HL-60/S4 (cell line): ENCODE measurements around the gene VHLL.

ENCODE experiments used
- in situ Hi-C: fragments of 300-500 bp; cut with MboI; formaldehyde crosslinking; loops from 2 replicates; pipeline ENCODE4 v1.14.3; 2022; ENCODE audit warnings: low sequenced_read_pairs

The VHLL gene

DNA sequence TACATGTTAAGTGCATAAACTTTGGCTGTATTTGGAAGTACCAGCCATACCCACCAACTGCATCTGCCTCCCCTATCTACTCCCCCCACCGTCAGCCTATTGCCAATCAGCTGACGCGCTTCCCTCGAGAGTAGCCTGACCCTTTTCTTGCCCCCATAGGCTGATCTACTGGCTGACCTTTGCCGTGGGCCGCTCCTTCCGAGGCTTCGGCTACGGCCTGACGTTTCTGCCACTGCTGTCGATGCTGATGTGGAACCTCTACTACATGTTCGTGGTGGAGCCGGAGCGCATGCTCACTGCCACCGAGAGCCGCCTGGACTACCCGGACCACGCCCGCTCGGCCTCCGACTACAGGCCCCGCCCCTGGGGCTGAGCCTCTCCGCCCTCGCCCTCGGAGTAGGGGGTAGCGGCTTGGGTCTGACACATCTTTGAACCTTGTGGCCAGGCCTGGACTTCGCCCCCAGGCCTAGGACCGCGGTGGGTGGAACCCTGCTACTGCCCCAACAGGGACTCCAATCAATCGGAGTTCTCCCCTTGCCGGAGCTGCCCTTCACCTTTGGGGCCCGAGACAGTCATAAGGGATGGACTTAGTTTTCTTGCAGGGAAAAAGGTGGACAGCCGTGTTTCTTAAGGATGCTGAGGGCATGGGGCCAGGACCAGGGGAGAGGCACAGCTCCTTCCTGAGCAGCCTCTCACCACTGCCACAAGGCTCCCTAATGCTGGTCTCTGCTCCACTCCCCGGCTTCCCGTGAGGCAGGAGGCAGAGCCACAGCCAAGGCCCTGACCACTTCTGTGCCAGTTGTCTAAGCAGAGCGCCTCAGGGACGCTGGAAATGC is 7.7 kb downstream of the VHLL start:
- in situ Hi-C loops: no loop called here

DNA sequence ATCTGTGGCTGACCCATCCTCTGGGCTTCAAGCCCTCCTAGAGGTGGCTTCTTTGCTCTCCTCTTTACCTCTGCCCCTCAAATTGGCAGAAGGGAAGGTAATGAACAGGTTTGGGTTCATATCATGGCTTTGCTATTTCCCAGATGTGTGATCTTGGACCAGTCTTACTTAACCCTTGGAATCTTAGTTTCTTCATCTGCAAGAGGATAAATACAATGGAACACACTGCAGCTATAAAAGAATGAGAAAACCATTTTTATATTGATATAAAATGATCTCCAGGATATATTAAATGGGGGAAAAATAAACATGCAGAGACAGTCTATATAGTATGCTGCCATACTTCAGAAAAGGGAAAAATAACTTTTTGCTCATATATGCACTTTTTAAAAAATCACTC is 9.2 kb downstream of the VHLL start:
- in situ Hi-C loops: no loop called here

DNA sequence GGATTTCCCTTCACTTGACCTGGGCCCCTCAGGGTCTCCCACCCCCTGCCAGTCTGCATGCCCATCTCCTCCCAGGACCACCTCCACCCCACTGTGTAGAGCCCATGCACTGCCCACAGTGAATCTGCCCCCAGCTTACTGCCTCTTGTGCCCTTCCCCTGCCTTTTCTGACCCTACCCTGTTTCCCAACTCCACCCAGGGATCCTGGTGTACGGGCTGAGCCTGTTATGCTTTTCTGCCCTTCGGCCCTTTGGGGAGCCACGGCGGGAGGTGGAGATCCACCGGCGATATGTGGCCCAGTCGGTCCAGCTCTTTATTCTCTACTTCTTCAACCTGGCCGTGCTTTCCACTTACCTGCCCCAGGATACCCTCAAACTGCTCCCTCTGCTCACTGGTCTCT is 13.0 kb downstream of the VHLL start:
- in situ Hi-C loops: no loop called here

DNA sequence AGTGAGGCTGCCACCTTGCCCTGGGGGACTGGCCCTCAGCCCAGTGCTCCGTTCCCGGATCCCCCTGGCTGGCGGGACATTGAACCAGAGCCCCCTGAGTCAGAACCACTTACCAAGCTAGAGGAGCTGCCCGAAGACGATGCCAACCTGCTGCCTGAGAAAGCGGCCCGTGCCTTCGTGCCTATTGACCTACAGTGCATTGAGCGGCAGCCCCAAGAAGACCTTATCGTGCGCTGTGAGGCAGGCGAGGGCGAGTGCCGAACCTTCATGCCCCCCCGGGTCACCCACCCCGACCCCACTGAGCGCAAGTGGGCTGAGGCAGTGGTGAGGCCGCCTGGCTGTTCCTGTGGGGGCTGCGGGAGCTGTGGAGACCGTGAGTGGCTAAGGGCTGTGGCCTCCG is 13.7 kb downstream of the VHLL start:
- in situ Hi-C loops: no loop called here

DNA sequence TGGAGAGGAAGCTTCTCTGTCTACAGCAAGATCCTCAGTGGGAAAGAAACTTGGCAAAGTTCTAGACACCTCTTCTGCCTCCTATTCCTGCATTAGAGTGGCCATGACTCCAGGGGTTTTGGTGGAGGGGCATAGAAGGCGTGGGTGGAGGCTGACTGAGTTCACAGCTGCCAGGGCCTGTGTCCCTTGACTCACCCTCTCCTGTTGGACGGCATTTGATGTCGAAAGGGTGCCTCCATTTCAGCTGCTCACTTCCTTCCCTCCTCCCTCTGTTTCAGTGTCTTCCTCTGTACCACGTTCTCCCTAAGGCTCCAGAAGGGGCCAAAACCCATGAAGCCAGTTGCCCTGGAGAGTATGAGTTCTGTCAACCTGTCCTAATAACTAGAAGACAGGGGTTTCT is 14.3 kb downstream of the VHLL start:
- in situ Hi-C loops: no loop called here

DNA sequence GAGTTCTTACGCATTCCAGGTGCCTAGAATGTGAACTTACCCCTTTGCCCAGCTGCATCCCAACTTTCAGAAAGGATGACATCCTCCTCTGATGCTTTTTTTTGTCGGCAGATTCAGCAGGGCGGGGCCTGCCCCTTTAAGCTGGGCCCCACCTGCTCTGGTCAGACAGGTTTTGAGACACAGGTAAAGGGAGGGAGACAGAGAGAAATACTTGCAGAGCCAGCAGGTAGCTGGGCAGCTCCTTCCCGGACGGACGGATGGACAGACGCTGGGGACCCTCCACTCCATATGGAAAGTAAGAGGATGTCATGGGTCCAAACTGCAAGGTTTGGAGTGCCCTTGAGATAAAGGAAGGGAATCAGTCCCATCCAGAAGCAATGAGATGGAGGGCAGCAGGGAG is 15.0 kb downstream of the VHLL start, which contains the start of gene TMEM79:
Gene TMEM79, plus strand, starts transcription at position 214 of the 400 bp plus-strand sequence. CDS start 902 bp downstream, outside the sequence.
- in situ Hi-C loops: no loop called here

DNA sequence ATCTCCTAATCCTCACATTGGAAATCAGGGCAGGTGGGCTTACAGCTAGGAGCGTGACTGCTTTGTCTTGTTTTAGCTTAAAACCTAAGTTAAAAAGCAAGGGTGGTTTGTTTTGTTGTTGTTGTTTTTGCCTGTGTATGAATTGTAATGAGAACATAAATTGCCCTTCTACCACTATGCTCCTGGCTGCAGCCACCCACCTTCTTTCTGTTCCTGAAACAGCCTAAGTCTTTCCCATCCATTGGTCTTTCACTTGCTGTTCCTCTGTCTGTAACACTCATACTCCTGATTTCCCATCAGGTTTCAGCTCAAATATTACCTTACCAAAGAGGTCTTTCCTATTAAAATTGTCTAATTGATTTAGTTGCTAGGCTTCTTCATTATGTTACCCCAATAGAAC is 15.6 kb downstream of the VHLL start:
- in situ Hi-C loops: no loop called here

DNA sequence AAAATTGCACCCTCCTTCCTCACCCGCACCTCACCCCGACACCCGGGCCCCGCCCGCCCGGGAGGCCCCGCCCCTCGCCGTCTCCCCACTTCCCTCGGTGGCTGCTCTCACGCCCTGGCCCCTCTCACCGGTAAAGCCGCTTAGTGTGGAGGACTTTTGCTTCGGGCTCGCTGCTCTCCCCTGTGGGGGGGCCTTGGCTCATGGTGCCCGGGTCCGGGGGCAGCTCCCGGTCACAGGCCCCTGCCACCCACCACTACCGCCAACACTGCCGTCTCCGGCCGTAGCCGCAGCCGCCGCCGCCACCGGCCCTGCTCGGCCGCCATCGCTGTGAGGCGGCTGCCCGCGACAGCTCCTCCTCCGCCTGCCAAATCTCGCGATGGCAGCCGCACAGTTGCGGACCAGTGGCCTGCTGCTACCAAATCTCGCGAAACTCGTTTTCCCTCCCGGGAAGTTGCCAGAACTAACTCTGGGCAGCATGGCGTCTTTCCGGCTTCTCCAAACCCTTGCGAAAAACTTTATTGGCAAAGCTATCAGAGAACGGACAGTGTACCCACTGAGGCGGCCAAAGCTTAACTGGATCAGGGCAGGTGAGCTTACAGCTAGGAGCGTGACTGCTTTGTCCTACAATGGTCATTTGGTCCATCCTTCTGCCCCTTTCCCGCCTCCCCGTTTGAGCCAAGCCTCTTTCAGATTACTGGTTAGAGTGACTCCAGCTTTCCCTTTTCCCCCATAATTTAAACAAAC is 16.5 kb downstream of the VHLL start, which contains the start of gene SMG5:
Gene SMG5, minus strand, starts transcription at position 347 of the 744 bp plus-strand sequence. Its CDS starts 145 bp downstream, at position 202.
- in situ Hi-C loops: no loop called here

DNA sequence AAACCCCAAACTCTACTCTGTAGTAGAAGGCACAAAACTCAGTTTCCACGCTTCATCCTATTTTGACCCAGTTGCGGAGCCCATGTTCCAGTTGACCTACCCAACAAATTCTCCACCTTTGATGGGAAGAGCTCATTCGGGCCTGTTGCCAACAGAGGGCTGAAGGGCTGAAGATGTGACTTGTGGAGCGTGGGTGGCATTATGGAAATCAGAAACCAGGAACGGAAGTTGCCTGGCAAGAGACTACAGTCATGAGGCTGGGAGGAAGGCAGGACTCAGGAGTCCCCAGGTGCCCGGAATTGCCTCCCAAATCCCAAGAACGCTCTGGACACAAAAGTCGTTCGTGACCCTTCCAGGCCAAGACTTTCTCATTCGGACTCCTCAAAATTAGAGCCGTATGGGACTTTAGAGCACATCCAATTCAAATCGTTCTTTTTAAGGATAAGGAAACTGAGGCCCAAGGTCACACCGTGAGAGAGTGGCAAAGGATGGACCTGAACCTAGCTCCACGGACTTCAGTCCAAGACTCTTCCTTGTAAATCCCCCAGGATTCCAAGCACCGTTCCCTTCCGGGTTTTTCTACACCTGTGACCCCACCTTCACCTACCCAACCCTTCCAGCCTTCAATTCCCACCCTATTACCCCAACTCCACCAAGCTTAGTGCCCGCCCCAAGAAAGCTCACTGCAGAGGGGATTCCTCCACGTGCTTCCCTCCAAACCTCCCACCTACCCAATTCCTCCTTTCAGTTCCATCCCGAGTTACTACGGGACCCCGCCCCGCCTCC is 17.2 kb downstream of the VHLL start:
- in situ Hi-C loops: no loop called here

DNA sequence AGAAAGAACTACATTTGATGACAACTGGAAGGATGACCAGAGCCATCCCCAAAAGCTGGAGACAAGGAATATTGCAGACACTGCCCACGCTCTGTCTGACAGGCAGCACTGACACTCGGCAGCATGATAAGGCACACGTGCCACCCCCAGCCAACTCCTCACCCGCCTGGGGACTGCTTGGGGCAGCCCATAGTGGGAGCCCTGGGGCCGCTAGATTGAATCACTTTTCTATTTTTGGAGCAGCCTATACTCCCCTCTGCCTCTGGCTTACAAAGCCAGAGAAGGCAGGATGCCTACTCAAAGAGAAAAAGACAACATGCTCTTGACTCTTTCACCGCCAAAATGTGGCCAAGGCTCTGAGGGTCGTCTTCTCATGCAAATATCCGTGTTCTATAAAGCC is 17.8 kb downstream of the VHLL start:
- in situ Hi-C loops: no loop called here

DNA sequence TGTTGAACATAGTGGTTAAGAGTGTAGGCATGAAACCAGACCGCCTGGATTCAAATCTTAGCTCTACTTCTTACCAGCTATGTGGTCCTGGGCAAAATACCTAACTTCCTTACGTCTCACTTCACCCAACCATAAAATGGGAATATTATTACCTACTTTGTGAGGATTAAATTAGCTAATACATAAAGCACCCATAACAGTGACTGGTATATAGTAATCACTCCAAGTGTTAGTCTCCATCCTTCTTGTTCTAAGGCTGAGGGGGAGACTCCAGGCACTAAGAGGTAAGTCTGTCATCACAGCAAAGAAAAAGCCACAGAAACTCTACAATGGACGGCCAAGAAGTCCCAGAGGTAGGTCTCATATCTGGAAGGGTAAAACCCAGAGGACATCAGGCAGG is 19.3 kb downstream of the VHLL start:
- in situ Hi-C loops: no loop called here

DNA sequence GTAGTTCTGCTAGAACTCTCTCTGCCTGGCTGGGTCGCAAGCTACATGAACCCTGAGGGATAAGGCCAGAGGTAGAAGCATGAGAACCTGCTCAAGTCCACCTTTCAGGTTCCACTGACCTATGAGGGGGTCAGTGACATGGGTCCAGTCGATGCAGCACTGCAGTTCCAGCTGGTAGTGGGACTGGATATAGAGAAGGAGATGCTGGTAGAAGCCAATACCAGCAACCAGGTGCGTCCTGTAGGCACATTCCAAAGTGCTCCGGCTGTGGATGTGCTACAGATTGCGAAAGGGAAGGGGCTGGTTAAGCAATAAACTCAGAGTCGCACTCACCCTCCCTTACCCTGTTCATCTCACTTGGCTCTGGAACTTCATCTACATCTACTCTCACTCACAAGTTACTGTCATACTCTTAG is 22.1 kb downstream of the VHLL start:
- in situ Hi-C loops: no loop called here

DNA sequence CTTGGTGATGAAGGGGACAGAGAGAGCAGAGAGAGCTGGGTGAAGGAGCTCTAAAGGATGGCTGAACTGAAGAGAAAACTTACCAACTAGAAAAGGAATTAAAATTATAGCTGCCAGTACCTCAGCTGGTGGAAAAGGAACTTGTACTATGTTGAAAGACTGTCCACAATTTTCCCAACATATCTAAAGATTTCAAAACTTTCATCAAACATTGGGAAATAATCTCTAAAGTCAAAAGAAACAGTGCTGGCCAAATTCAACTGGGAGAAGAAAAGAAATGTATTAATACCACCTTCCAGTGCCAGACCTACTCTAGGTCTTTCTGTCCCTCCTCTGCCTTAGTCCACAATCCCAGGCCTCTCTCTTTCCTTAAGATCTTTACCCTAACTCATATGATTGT is 22.6 kb downstream of the VHLL start:
- in situ Hi-C loops: no loop called here

DNA sequence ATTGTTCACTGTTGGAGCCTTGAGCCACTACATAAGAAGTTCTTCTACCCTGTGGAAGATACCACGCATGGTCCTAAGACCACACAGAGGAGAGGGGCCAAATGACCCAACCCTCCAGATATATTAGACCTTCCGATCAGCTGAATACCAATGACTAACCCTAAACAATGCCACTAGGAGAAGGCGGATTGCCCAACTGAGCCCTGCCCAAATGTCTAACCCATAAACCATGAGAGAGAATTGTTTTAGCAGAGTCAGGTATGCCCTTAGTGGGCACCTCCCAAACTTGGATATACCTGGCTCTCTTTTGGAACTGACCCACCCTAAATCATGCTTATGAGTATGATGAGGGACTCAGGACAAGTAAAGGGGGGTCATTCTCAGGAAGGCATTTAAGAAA is 28.8 kb downstream of the VHLL start:
- in situ Hi-C loops: no loop called here

DNA sequence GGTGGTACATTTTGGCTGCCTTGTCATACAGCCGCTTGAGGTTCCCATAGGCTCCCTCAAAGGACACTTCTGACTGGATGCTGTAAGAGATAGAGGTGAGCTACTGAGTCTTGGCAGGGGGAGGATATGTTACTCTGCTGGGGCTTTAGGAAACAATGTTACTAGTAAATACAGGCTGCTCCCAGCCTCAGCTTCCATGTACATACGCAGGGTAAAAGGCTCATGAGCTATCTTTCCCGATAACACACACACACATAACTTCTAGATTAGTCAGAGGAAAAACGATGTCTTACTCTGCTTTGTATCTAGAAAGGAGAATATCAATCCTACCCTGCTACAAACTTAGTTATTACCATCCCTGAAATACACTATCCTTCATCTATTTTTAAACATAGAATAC is 30.8 kb downstream of the VHLL start:
- in situ Hi-C loops: no loop called here

DNA sequence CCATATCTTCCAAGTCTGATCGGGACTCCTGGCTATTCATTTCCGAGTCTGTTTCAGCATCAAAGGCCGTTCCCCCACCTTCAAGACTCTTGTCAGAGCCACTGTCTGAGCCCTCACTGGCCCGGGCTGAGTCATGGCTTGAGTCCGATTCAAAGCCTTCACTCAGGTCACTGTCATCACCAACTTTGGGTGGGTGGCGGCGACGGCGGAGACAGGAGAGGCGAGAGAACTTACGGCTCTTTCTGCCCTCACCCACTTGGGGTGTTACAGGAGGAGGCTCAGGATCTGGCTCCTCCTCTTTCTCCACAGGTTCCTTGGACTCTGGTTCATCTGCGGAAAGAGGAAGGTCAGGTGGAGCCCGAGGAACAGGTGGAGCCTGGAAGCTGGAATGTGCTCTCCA is 33.1 kb downstream of the VHLL start:
- in situ Hi-C loops: no loop called here

DNA sequence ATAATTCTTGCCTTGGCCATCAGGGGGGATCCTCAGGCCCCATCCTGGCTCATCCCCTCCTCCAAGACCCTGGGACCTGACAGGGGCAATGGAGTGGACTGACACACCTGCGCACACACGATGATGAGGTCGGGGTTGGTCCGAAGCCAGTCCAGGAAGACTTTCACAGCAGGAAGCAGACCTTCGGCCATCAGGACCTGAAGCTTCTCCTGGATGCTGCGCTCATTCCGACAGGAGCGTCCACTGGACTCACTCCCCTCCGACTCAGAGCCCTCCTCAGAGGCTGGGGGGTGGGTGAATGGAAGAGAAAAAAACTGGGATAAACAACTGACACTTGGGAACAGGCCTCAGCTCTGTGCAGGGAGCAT is 35.8 kb downstream of the VHLL start:
- in situ Hi-C loops: no loop called here

DNA sequence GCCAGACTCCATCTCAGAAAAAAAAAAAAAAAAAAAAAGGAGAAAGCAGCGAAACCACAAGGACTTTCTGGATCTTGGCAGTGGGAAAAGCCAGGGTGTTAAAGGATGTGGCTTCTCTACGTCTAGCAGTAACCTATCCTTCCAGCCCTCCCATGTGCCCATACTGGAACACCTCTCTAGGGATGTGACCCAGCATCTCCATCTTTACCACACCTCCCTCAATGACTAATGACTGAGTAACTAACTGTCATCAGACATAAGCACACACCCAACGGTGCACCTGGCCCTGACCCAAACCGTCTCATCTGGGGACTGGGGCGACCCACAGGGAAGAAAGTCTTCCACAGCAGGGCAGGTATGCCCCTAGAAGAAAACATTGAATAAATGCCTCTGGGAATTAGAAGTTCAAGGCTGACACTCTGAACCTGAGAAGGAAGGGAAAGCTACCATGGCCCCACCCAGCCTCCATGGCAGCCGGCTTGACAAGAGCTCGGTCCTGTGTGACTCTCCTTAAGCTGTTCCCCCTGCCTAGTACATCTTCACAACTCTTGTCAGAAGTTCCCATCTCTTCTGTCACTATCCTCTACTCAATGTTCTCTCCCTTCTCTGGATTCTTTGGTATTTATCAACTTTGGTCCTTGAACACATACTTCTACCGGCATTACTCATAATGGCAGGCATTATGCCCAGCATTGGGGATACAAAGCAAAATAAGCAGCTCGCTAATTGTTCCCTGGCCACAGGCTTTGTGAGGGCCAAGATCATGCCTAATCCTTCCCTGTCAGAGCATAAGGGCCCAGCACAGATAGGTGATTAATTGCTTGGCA is 36.4 kb downstream of the VHLL start:
- in situ Hi-C loops: no loop called here

DNA sequence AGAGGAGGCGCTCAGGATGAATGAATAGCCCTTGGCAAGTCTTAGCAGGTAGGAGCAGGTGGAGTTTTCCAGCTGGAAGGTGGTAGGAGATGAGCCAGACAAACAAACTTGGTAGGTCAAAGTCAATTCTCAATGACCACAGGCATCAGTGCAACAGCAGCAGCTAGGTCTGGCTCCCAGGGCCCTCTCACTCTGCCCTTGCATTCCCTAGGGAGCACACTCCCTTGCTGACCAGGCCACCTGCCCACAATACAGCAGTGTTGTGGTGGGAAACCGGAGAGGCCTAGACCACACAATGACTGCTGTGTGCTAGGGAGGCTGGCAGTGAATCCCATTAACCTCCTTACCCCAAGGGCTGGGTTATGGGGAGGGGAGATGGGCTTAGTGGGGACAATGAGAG is 38.2 kb downstream of the VHLL start:
- in situ Hi-C loops: no loop called here

DNA sequence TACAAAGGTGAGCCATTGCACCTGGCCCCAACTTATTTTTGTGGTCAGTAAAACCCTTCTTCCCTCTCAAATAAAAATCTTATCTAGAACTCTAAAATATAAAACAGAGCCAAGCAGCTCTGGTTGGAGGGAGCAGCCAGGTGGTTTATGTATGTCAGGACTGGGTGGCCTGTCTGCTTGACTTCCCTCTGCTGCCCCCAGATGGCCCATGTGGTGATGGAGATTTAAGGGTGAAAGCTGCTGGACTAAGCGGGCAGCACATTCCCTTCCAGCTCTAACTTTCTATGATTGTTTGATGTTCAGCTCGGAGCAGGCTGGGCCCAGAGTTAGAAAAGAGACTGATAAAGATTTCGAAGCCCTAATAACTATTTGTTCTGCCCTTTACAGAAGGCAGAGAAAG is 39.3 kb downstream of the VHLL start:
- in situ Hi-C loops: no loop called here

DNA sequence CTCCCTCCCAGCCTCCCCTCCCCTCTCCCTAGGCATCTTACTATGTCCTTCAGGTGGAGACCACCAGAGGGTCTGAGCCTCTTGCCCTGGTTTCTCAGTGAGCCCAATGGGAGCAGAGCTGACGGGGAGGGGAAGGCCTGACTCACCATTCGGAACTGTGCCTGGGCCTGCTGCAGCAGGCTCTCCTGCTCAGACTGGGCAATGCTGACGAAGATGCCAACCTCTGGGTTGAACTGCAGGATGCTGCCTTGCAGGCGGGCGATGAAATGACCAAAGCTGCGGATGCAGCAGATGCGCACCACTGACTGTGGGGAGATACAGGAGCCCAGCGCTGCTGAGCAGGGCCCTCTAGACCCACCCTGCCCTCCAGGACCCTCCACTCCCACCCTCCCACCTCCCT is 40.2 kb downstream of the VHLL start:
- in situ Hi-C loops: no loop called here
